ENCODE data around the gene CCDC93.

DNA sequence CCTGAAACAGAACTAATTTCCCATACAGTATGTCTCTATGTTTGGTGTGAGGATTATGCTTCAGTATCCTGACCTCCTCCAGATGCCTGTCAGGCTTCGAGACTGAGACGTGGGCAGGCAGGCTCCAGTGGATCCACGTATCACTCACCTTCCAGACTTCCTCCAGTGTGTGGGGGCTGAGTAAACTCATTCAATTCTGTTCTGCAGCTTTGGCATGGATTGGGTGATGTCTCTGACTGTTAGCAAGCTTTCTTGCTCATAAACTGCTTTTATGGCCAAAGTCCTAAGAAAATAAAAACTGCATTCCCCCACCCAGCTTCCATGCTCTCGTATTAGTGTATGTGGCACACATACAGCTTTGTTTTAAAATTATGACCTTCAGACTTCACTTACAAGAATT, 53.6 kb downstream of the CCDC93 start:
- TF ChIP-seq, protein P1, sequence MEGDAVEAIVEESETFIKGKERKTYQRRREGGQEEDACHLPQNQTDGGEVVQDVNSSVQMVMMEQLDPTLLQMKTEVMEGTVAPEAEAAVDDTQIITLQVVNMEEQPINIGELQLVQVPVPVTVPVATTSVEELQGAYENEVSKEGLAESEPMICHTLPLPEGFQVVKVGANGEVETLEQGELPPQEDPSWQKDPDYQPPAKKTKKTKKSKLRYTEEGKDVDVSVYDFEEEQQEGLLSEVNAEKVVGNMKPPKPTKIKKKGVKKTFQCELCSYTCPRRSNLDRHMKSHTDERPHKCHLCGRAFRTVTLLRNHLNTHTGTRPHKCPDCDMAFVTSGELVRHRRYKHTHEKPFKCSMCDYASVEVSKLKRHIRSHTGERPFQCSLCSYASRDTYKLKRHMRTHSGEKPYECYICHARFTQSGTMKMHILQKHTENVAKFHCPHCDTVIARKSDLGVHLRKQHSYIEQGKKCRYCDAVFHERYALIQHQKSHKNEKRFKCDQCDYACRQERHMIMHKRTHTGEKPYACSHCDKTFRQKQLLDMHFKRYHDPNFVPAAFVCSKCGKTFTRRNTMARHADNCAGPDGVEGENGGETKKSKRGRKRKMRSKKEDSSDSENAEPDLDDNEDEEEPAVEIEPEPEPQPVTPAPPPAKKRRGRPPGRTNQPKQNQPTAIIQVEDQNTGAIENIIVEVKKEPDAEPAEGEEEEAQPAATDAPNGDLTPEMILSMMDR (IDR thresholded peaks at IDR 0.05) = no peak
- TF ChIP-seq POLR2A (IDR thresholded peaks at IDR 0.05) = no peak
